ENCODE results near the gene ARRDC5. TPM values are rescaled to one million over a fixed set of nuclear protein-coding genes. Genes with fewer than 3 reads are reported as not detected.
A peak's percentile ranks its signal among the peaks of the same experiment; 100 is the strongest.
"Not testable (repeated sequence)": the region's sequence is repeated elsewhere in the genome, so short reads cannot be mapped to it uniquely, and the experiment has no call there.

Gene ARRDC5
- total RNA-seq, 1 donor from 2014 or later = not detected

DNA sequence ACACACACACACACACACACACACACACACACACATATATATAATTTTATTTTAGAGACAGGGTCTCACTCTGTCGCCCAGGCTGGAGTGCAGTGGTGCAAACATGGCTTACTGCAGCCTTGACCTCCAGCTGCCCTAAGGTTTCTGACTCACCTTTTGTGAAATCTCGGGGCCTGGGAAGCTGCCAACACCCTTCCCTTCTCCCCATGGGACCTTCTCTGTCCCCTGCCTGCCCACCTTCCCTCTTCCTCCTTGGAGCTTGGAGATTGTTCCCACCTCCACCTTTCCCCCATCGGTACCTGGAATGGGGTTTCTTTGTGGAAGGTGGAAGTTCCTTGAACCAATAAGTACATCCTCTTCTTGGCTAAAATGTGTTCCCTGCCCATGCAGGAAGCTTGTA, 6.3 kb downstream of the ARRDC5 start:
- H3K4me2 ChIP-seq (ENCODE audit: low read length) = no peak overlapping the region
- Mint-ChIP-seq H3K9me3 (ENCODE audit: unreplicated experiment) (no peaks in the 10 kb centered on the region), H3K27me3 (ENCODE audit: low read depth, unreplicated experiment) (peaks cover 4% of the 10 kb centered on the region), H3K4me3 (ENCODE audit: unreplicated experiment) (no peak overlapping the region), H3K4me1 (ENCODE audit: low read depth, unreplicated experiment) (no peaks in the 10 kb centered on the region), H3K36me3 (ENCODE audit: low read depth, unreplicated experiment) (no peaks in the 10 kb centered on the region), H3K27ac (ENCODE audit: unreplicated experiment) (no peak overlapping the region)
- FAIRE-seq = no peak
- DNase-seq (ENCODE audit: low read depth) = peak; percentile 12
- H3K27ac ChIP-seq (ENCODE audit: low read depth, low read length) = no peak overlapping the region
- no peak overlapping the region for H3K9ac ChIP-seq (ENCODE audit: low read length)
- no peak overlapping the region for H3K4me3 ChIP-seq (ENCODE audit: insufficient read depth, low read depth, low read length)
- no peaks in the 10 kb centered on the region for H3K27me3 ChIP-seq (ENCODE audit: insufficient read depth, low read length)
- H2AFZ ChIP-seq (ENCODE audit: low read depth, low read length) = no peak overlapping the region
- no peak for TF ChIP-seq CTCF (IDR thresholded peaks at IDR 0.05; ENCODE audit: insufficient read depth, low read depth, low read length)
- TF ChIP-seq EZH2 (IDR thresholded peaks at IDR 0.05; ENCODE audit: insufficient read depth, low read length) = no peak
- H4K20me1 ChIP-seq (ENCODE audit: insufficient read depth, low read length) = no peaks in the 10 kb centered on the region
- no peaks in the 10 kb centered on the region for H3K9me3 ChIP-seq (ENCODE audit: insufficient read depth, low read depth, low read length)
- no peaks in the 10 kb centered on the region for H3K36me3 ChIP-seq (ENCODE audit: insufficient read depth, low read length)
- no peaks in the 10 kb centered on the region for H3K79me2 ChIP-seq (ENCODE audit: insufficient read depth, low read length)
- H3K4me1 ChIP-seq (ENCODE audit: insufficient read depth, low read length) = peaks cover 3% of the 10 kb centered on the region

DNA sequence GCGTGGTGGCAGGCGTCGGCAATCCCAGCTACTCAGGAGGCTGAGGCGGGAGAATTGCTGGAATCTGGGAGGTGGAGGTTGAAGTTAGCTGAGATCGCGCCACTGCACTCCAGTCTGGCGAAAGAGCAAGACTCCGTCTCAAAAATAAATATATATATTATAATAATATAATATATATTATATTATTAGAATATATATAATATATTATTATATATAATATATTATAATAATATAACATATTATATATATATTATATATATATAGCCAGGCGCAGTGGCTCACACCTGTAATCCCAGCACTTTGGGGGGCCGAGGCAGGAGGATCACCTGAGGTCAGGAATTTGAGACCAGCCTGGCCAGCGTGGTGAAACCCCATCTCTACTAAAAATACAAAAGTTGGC, 9.7 kb downstream of the ARRDC5 start:
- H3K27me3 ChIP-seq (ENCODE audit: insufficient read depth, low read length); H3K9me3 Mint-ChIP-seq (ENCODE audit: unreplicated experiment); H3K4me2 ChIP-seq (ENCODE audit: low read length); DNase-seq (ENCODE audit: low read depth); H3K9me3 ChIP-seq (ENCODE audit: insufficient read depth, low read depth, low read length); H3K4me3 ChIP-seq (ENCODE audit: insufficient read depth, low read depth, low read length); FAIRE-seq; H3K36me3 ChIP-seq (ENCODE audit: insufficient read depth, low read length); H3K27ac Mint-ChIP-seq (ENCODE audit: unreplicated experiment); H4K20me1 ChIP-seq (ENCODE audit: insufficient read depth, low read length); H3K27ac ChIP-seq (ENCODE audit: low read depth, low read length); H2AFZ ChIP-seq (ENCODE audit: low read depth, low read length); H3K4me1 ChIP-seq (ENCODE audit: insufficient read depth, low read length); H3K4me1 Mint-ChIP-seq (ENCODE audit: low read depth, unreplicated experiment); H3K79me2 ChIP-seq (ENCODE audit: insufficient read depth, low read length); H3K9ac ChIP-seq (ENCODE audit: low read length); H3K36me3 Mint-ChIP-seq (ENCODE audit: low read depth, unreplicated experiment); H3K4me3 Mint-ChIP-seq (ENCODE audit: unreplicated experiment): not testable (repeated sequence)
- peaks cover 13% of the 10 kb centered on the region for H3K27me3 Mint-ChIP-seq (ENCODE audit: low read depth, unreplicated experiment)

- no peaks in the 10 kb centered on the region for H3K9me3 Mint-ChIP-seq (ENCODE audit: unreplicated experiment)
- no peaks in the 10 kb centered on the region for H4K20me1 ChIP-seq (ENCODE audit: insufficient read depth, low read length)
- FAIRE-seq (no peak), DNase-seq (ENCODE audit: low read depth) (no peak)
- H3K27ac Mint-ChIP-seq (ENCODE audit: unreplicated experiment) = no peak overlapping the region
- H3K27me3 ChIP-seq (ENCODE audit: insufficient read depth, low read length) = no peaks in the 10 kb centered on the region
- no peaks in the 10 kb centered on the region for H3K36me3 Mint-ChIP-seq (ENCODE audit: low read depth, unreplicated experiment)
- no peak overlapping the region for H3K4me3 Mint-ChIP-seq (ENCODE audit: unreplicated experiment)
- H3K4me1 ChIP-seq (ENCODE audit: insufficient read depth, low read length) = peaks cover 6% of the 10 kb centered on the region
- no peak overlapping the region for H2AFZ ChIP-seq (ENCODE audit: low read depth, low read length)
- H3K27me3 Mint-ChIP-seq (ENCODE audit: low read depth, unreplicated experiment) = peaks cover 13% of the 10 kb centered on the region
- TF ChIP-seq EZH2 (IDR thresholded peaks at IDR 0.05; ENCODE audit: insufficient read depth, low read length) (no peak), CTCF (IDR thresholded peaks at IDR 0.05; ENCODE audit: insufficient read depth, low read depth, low read length) (no peak)
- no peak overlapping the region for H3K4me2 ChIP-seq (ENCODE audit: low read length)
- H3K9ac ChIP-seq (ENCODE audit: low read length) = no peak overlapping the region
- no peak overlapping the region for H3K4me3 ChIP-seq (ENCODE audit: insufficient read depth, low read depth, low read length)
- no peaks in the 10 kb centered on the region for H3K9me3 ChIP-seq (ENCODE audit: insufficient read depth, low read depth, low read length)
- no peaks in the 10 kb centered on the region for H3K36me3 ChIP-seq (ENCODE audit: insufficient read depth, low read length)
- no peaks in the 10 kb centered on the region for H3K4me1 Mint-ChIP-seq (ENCODE audit: low read depth, unreplicated experiment)
- no peak overlapping the region for H3K27ac ChIP-seq (ENCODE audit: low read depth, low read length)
- no peaks in the 10 kb centered on the region for H3K79me2 ChIP-seq (ENCODE audit: insufficient read depth, low read length)
These were observed 11.6 kb downstream of the ARRDC5 start for GRCh38 chr19:4891066-4891465.

Measured in astrocyte (in vitro differentiated cells and primary cell).